ENCODE results near the gene CDCA7L.

DNA sequence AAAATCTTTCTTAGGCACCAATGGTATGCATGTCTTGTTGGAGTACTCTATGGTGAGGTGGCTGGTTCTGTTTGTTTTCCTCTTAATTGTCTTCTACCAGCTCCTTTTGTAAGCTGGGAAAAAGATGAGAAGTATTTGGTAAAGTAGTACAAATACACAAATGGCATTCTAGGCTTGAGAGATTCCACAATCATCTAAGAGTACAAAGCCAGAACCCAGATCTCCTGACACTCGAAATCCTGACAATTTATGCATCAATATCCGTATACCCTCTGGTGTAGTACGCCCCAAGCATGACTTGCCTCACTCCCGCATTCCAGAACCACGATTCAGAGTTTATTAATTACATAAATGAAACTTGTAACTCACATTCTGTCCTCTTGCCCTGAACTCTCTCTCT, 43.5 kb downstream of the CDCA7L start:
- TF ChIP-seq, protein P1, sequence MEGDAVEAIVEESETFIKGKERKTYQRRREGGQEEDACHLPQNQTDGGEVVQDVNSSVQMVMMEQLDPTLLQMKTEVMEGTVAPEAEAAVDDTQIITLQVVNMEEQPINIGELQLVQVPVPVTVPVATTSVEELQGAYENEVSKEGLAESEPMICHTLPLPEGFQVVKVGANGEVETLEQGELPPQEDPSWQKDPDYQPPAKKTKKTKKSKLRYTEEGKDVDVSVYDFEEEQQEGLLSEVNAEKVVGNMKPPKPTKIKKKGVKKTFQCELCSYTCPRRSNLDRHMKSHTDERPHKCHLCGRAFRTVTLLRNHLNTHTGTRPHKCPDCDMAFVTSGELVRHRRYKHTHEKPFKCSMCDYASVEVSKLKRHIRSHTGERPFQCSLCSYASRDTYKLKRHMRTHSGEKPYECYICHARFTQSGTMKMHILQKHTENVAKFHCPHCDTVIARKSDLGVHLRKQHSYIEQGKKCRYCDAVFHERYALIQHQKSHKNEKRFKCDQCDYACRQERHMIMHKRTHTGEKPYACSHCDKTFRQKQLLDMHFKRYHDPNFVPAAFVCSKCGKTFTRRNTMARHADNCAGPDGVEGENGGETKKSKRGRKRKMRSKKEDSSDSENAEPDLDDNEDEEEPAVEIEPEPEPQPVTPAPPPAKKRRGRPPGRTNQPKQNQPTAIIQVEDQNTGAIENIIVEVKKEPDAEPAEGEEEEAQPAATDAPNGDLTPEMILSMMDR (IDR thresholded peaks at IDR 0.05) = no peak
- no peak for TF ChIP-seq POLR2A (IDR thresholded peaks at IDR 0.05)
